GM21576 (cell line): ENCODE results near the gene CCDC9B.
A peak's percentile ranks its signal among the peaks of the same experiment; 100 is the strongest.

Experiments used
- ATAC-seq: cut with Tn5 transposase; IDR thresholded peaks from one replicate; pipeline ENCODE4 v1.9.1; 2021; ENCODE audit warnings: mild to moderate bottlenecking, moderate library complexity; ENCODE audit not compliant: unreplicated experiment

CCDC9B gene

DNA sequence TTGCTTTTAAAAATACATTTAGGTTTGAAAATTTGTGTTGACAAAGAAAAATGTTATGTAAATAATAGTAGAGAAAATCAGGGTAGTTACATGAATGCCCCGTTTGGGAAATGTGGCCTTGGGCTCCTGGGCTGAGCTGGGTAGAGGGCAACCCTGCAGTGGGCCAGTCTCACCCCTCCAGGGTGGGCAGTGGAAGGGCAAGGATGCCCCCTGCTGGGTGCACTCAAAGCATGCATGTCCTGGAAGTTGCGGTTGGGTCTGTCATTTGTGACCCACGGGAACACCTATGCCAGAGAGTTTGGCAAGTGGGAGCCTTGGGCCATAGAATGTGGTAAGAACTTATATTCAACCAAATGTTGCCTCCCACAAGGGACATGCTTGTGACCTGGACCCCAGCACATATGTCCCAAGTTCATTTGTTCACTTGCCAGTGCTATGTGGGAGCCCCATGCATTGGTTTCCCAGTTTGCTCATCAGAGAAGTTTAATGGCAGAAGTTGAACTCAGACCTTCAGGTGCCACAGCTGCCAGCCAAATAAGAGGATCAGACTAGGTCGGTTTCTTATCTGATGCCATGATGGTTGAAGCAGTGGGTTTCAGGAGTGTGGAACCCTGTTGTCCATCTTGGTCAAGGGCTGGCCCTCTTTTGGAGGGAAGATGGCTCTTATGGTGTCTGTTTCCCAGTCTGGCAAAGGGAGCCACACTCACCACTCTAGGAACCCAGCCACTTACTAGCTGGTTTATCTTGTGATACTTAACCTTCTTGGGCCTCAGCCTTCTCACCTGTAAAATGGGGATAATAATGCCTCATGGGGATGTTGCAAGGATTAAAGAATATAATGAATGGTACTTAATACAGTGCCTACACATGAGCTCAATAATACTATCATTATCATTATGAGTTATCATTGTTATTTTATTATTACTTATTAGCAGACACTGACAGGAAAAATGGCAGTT, 30.5 kb downstream of the CCDC9B start:
- ATAC-seq = no peak

DNA sequence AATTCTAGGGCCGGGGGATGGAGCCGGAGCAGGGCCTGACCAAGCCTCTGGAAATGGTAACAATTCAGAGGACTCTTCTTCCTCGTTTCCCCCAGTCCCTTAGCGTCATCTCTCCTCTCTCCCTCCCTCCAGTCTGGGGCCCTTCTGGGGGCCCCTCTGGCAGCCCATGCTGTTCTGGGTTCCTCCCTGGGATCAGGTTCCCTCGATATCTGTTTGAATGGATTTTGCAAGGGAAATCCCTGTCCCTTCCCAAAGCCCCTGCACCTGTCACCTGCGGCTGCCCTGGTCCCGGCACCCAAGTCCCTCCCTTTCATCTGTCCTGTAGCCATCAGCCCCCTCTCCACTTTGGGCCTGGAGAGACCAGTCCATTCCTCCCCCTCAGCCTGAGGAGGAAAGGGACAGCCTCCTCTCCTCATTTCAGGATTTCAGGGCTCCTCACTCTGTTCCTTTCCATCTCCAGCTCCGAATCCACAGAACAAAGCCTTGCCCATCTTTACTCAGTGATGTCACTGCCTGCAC, 31.3 kb downstream of the CCDC9B start:
- no peak for ATAC-seq

DNA sequence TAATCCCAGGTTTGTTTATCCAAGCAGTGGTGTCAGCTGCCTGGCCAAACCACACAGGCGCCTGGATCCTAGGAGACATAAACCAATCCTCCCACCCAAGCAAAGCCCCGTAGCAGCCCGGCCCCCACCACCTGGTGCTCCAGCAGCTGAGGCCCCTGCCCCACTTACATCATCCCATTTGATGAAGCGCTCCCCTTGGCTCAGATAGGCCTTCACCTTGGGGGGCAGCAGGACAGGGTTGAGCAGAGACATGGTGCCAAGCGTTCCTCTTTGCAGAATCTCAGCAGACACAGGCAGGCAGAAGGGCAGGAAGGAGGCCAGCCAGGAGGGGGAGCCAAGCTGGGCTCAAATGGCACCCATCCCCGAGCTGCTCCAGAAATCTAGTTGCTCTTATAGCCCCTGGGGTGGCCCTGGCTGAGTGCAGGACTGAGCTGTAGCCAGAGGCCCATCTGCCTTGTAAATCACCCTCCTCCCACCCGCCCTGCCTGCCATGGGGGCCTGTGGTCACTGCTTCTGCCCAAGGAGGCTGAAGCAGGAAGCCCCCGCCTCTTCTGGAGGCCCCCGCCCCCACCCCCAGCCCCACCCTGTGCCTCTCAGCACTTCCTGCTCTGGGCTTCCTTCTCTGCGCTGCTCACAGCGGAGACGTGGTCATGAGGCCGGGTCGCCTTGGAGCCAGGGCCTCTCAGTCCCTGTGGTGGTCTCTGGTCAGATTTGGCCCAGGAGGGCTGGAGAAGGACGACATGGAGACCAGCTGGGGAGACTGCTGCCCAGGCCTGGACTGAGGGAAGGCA, 33.1 kb downstream of the CCDC9B start, which contains the start of gene PLCB2:
Gene PLCB2, minus strand, starts transcription at position 515 of the 791 bp plus-strand sequence. Its CDS starts 263 bp downstream, at position 252.
- ATAC-seq = peak; percentile 42

DNA sequence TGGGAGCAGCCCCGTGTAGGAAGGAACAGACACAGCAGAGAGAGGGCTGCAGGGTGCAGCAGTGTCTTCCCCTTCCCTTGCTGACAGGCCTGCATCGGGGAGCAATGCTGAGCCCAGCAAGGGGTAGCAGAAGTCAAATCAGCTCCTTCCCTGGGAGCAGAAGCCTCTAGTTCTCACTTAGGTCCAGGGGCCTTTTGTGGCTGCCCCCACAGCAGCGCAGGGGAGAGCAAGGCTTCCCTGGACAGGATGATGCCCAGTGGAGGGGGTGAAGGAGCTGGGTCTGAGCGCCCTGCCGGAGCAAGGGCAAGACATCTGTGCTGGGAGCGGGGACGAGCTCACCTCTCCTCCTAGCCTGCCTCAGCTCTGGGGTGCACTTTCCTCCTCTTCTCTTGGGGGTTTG, 33.8 kb downstream of the CCDC9B start:
- no peak for ATAC-seq

DNA sequence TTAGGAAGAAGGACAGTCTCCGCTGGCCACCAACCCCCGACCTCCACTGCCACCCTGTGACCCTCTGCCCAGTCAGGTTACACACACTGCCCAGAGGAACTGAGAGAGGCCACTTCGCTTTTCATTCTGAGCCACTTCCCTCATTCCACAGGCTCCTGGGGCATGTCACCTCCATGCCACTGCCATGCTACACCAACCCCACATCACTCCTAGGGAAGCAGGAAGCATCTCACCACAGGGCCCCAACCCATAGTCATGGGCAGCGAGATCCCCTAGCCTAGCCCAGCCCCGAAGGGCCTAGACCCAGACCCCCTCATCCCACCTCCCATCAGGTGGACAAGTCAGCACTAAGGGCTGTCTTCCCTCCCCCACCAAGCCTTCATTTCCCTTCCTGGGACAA, 34.4 kb downstream of the CCDC9B start:
- ATAC-seq = no peak

DNA sequence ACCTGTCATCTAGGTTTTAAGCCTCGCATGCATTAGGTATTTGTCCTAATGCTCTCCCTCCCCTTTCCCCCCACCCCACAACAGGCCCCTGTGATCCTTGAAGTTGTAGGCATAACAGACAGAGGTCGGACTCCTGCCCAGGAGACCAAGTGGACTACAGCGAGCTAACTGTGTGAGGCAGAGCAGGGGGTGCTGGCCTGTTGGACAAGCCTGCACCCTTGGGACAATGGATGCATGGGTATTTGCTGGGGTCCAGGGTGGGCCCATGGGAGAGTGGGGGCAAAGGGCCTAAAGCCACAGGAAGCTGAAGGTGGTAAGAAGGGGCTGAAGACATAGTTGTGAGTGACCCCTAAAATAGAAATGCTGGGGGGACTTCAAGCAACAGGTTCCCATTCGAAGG, 35.5 kb downstream of the CCDC9B start:
- no peak for ATAC-seq

DNA sequence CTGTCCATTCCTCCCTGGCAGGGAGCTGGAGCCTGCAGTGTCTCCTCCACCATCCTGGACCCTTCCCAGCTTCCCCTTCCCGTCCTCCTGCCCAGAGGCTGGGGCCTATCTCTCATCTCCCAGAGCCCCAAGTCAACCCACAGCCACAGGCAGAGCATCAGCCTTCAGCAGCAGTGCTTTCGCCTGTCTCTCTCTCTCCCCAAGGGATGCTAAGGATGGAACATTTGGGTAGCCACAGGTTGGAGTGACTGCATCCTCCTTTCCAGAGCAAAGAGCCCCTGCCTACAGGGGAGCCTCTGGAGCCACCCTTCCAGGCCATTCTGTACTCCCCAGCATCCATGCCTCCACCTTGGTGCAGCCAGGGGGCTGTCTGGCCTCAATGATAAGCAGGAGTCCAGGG, 37.2 kb downstream of the CCDC9B start:
- no peak for ATAC-seq

DNA sequence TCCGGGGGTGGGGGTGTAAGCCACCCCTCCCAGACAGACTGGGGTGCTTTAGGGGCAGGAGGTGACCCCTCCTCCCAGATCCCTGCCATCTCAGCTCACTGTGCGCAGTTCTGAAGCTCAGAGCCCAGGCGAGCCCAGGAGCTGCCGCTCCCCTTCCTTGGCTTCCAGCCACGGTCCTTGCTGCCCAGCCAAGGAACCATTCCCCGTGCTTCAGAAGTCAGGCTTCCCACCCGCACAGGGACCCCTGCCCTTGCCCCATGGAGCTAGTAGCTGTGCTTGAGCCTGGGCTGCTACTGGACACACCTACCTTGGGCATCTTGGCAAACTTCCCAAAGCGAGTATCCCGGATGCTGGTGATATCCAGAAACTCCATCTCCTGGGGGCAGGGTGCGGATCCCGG, 37.8 kb downstream of the CCDC9B start:
- no peak for ATAC-seq

DNA sequence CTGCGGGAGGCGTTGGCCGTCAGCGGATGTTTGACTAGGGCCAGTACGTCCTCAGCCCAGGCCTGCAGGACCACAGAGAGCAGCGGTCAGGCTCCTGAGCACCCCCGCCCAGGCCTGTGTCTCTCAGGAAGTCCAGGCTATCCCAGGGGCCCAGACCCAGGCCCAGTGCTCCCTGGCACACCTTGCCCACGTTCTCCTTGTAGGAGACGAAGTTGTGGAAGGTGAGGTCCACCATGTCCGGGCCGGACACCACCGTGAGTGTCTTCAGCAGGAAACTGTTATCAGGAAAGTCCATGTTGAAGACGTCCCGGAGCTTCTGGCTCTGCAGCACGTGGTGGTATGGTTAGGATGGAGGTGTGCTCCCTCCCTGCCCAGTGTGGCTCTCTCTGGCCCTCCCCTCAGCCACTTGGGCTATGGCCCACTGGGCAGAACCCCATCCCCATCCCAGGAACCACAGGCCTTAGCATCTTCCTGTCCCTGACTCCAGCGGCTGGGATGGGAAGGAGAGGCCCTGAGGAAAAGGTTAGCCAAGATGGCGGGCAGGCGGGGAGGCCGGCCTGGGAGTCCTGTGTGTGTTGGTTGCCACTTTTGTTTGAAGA, 38.4 kb downstream of the CCDC9B start:
- ATAC-seq = no peak

DNA sequence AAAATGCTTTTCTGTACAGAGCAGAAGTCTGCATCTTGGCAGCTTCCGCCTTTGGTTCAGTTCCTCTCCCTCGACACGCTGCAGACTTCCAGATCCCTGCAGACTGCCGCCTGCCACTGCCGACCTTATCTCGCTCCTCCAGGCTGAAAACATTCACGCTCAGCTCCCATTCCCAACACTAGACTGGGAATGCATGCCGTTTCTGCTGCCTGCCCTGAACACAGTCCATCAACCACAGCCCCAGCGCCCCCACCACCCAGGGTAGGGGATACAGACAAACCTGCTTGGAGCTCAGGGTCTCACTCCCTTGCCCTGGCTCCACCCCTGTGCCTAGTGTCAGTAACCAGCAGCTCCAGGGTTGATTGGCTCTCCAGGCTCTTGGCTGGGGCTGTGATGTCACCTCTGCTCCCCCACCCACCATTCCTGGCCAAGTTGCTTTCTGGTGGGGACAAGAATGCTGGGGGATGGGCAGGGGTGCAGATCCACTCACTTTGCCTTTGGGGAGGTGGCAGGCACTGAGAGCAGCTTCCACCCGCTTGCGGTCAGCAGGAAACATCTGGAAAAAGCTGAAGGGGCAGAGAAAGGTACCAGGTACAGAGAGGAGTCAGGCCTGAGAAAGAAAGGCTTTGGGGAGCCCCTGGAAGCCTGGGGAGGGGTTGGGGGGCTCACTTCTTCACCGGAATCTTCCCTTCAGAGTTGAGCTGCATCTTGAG, 39.1 kb downstream of the CCDC9B start:
- ATAC-seq = no peak

DNA sequence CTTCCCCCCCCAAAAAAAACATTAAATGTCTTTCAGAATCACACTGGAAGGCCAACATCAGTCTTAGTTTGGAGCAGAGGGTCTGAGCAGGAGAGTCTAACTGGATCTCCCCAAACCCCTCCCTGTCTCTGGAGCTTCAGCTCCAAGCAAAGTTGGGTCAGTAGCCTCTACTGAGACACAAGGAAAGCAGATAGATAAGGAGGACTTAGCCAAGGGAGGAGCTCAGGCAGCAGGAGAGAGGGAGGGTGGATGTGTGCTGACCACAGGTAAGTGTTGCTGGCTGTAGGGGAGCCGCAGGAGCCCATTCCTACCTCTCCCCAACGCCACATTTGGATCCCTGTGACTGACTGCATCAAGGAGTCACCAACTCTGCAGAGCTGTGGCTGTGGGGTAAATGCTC, 40.0 kb downstream of the CCDC9B start:
- ATAC-seq = no peak

DNA sequence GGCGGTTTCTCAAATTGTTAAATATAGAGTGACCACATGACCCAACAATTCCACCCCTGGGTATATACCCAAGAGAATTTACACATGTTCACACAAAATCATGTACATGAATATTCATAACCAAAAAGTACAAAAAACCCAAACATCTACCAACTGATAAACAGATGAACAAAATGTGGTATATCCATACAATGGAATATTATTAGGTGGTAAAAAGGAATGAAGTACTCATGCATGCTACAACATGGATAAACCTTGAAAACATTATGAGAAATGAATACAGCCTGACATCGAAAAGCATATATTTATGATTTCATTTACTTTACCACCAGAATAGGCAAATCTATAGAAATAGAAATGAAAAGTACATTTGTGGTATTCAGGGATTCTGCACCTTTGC, 40.4 kb downstream of the CCDC9B start:
- ATAC-seq = no peak

DNA sequence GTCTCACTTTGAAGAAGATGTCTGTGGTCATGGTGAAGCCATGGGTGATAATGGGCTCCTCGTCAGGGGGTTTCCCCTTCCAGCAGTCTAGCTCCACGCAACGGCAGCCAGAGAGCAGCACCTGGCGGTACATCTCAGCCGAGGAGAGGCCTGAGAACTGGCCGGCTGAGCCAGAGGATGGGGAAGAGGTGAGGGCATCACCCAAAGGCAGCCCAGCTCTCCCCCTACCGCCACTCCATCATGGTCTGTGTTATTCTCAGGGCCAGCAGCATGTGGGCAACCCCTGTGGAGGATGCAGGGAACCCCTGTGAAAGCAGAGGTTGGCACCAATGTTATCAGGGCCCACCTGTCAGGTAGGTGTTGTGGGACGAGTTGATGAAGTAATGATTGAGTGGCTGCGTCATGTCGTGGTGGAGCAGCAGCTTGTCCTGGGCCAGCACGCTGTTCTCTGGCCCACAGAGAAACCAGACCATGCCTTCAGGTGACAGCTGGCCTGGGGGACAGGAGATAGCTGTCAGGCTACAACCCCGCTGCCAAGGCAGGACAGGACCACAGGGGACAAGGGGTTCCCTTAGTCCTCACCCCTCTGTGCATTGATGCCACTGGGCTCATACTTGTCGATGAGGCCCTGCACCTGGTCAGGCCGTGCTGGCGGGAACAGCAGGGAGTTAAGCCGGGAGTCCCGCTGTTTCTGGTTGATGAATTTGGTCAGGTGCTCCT, 42.4 kb downstream of the CCDC9B start:
- no peak for ATAC-seq

DNA sequence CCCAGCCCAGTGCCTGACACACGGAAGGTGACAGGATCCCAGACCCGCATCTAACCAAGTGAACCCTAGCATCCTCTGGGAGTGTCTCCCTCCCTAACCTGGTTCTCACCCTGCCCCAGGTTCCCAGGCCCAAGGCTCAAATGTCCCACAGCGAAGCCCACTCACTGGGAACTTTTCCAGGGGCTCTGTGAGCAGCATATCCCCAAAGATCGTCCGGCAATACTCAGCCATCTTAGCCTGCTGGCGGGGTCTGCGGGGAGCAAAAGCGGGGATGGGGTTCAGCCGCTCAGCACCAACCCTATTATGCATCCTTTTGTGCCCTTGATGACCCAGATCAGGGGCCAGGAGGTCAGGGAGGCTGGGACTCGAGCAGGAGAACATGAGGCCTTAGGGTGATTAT, 43.4 kb downstream of the CCDC9B start:
- ATAC-seq = no peak

DNA sequence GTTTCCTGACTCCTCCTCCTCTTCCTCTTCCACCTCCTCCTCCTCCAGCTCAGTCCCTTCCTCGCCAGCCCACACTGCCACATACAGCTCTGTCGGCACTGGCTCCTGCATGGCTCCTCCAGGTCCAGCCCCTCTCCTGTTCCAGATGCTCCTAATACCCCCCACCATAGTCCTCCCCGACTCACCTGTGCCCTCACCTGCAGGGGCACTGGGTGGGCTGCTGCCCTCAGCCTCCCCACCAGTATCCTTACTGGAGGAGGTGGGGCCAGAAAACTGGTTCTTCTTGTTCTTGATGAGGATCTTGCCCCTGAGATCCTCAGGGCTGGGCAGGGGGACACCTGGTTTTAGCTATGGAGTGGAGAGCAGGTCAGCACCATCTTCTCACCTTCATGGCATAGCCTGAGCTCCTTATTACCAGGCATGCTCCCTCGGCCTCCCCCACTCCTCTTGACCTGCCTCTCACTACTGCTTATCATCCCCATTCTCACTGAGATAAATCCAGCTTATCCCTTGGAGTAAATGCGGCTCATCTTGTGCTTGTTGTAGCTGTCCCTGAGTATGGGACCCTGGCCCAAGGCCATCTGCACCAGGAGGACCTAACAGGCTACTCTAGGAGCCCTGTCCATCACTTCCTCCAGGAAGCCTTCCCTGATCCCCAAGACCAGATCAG, 44.0 kb downstream of the CCDC9B start:
- no peak for ATAC-seq

DNA sequence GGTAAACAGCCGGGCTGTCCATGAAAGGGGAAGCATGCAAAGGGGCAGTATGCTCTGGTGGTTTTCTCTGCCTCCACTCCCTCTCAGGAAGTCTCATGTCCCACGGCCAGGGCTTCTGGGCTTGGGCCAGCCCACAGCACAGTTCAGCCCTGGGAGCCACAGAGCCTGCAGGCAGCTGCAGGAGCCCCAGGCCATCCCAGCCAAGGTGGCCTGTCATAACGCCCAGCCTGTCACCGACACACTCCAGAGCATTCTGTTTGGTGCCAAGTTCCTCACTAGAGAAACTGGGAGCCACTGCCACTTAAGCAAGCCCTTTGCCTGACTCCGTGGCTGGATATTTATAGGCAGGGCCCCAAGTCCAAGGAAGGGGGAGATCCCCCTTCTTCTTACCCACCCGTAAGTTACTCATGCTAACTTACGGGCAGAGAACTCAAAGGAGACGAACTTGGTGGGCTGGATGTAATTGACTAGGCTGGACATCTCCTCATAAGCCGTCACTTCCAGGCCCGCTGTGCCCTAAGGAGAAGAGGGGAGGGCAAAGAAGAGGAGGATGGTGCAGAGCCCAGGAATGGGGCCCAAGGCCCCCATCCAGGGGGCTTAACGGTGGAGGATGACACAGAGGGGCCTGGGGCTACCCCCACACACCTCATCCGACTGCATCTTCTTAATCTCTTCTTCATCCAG, 44.7 kb downstream of the CCDC9B start:
- no peak for ATAC-seq

DNA sequence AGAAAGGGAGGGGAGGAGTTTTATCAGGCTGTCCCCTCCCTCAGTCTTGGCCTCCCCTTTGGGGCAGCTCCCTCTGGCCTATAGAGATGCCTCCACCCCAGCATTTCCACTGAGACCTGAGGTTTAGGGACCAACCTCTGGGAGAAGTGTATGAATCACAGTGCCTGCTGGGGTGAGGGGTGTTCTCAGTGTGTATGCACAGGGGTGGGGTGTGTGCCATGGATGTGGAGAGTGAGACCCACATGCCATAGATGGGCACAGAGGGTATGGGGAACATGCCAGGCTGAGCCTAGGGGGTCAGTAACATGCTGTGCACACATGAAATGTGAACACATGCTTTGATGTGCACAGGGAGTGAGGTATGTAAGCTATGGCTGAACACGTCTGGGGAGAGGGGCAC, 45.4 kb downstream of the CCDC9B start:
- ATAC-seq = no peak

DNA sequence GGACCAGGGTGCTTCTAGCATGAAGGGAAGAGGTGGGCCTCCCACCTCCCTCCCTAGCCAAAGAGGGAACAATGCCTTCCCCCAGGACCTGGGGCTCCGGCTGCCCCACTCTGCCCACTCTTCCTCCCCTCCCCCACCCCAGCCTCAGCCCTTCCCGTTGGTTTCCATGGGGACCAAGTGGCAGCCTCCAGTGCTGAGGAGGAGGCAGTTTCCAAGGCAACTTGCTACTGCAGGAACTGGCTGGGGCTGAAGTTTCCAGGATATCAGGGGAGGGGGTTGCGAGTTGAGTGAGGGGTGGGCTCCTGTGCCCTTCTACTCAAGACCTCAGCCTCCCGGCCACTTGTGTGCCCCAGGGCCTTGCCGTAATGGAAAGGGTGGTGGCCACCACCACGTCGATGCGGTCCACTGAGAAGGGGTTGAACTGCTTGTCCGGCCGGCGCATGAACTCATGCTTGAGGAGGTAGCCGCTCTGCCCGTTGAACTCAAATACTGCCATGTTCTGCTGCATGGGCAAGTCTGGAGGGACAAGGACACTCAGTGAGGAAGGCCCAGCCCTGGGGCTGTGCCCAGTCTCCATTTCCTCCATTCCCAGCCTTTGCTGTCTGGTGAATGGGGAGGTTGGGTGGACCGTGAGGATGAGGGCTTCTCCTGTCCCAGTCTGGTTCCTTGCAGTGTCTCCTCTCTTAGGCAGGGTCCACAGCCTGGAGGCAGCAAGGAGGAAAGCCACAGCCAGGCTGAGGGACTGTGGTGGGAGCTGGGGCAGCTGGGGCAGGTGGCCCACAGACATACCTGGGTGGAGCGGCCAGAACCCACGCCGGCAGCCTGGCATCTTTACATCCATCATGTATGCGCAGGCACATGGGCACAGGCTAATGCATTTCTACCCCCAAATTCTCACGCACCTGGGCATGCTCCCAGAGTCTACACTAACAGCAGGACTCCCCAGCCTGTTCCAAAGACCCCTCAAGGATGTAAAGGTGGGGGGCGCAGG, 46.5 kb downstream of the CCDC9B start:
- no peak for ATAC-seq
